ENCODE data around the gene LDHD. TPM values are rescaled to one million over a fixed set of nuclear protein-coding genes. Genes with fewer than 3 reads are reported as not detected.

Gene LDHD
- total RNA-seq, 2 donors from 2014 or later, result 28.8 to 65.6 TPM

DNA sequence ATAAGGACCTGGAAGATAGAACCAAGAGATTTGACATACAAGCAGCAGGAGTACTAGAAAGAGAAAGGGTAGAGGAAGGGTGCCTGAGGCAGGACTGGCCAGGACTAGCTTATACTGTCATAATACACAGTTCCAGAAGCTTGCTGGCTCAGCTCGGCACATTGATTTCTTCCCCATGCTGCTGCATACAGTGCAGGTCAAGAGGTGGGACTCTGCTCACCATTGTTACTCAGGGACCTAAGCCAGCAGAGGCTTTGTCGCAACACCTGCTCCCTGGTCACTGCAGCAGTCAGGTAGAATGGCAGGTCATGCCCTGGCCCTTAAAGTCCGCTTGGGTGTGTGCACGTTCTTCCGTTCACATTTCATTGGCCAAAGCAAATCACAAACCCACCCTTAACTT is 32.8 kb downstream of the LDHD start:
- H3K4me1 ChIP-seq, result peaks cover 0 to 41% of the 10 kb centered on the region in 2 donors
- TF ChIP-seq, protein P1, sequence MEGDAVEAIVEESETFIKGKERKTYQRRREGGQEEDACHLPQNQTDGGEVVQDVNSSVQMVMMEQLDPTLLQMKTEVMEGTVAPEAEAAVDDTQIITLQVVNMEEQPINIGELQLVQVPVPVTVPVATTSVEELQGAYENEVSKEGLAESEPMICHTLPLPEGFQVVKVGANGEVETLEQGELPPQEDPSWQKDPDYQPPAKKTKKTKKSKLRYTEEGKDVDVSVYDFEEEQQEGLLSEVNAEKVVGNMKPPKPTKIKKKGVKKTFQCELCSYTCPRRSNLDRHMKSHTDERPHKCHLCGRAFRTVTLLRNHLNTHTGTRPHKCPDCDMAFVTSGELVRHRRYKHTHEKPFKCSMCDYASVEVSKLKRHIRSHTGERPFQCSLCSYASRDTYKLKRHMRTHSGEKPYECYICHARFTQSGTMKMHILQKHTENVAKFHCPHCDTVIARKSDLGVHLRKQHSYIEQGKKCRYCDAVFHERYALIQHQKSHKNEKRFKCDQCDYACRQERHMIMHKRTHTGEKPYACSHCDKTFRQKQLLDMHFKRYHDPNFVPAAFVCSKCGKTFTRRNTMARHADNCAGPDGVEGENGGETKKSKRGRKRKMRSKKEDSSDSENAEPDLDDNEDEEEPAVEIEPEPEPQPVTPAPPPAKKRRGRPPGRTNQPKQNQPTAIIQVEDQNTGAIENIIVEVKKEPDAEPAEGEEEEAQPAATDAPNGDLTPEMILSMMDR (IDR thresholded peaks at IDR 0.05), result no peak

DNA sequence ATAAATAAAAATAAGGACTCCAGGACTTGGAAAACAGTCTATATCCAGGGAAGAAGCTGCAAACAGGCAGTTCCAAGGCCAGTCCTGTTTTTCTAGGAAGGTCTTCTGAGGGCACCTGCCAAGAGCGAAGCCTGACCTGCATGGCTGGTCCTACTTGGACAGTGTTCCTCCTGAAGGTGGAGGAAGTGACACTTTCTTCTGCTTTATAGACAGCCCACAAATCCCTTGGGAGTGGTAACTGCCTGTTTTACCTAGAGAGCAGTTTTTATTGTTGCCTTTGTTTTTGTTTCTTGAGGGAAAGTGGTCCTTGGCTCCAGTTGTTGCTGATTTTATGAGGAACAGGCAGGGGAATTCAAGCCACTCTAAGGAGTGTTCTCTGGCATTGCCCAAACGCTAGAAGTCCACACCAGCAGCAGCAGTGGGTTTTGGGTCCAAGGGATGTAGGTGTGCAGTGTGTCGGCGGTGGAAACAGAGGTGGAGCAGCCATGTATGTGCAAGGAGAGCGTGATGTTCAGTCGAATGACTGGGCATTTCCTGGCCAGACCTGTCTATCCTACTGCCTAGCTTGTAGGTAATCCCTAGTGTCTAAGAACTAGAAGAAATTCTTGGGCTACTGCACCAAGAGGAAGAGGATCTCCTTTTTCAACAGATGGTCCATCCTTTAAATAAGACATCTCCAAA is 35.3 kb downstream of the LDHD start:
- no peaks in the 10 kb centered on the region for H3K9me3 ChIP-seq
- H3K36me3 ChIP-seq, result no peaks in the 10 kb centered on the region
- TF ChIP-seq, protein P1 (IDR thresholded peaks at IDR 0.05), result no peak
- DNase-seq (ENCODE audit: low spot score), result no peak
- no peak overlapping the region for H3K4me3 ChIP-seq
- peaks cover 0 to 18% of the 10 kb centered on the region in 2 donors for H3K4me1 ChIP-seq
- no peaks in the 10 kb centered on the region for H3K27me3 ChIP-seq
- H3K27ac ChIP-seq, result no peak overlapping the region

More for the DNA sequence above, 32.8 kb downstream of the LDHD start:
- Histone ChIP-seq H3K36me3 (no peaks in the 10 kb centered on the region), H3K9me3 (no peaks in the 10 kb centered on the region), H3K27me3 (no peaks in the 10 kb centered on the region), H3K27ac (no peak overlapping the region), H3K4me3 (no peak overlapping the region)
- no peak for DNase-seq (ENCODE audit: low spot score)

DNA sequence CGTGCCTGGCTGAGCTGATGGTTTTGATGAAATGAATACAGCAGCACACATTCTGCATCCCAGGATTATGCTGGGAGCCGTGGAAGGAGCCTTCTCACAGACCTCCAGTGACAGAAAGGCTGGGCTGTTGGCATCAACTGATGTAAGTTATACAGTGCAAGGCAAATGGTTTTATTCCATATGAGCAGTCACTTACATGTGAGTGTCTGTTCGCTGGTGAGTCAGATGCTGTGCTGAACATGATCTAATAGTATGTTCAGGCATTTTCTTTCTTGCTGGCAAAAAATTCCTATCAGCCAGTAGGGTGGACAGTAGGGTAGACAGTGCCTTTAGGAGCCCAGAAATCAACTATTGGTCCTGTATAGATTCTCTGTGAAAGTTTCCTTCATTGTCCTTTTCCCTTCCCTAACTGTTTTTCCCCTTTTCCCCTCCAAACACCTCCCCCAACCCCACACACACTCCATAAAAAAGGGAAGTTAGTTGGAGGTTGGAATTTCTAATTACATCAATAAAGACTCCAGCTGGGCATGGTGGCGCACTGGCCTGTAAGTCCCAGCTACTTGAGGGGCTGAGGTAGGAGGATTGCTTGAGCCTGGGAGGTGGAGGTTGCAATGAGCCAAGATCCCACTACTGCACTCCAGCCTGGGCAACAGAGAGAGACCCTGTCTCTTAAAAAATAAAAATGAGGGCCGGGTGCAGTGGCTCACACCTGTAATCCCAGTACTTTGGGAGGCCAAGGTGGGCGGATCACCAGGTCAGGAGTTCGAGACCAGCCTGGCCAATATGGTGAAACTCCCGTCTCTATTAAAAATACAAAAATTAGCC is 36.2 kb downstream of the LDHD start:
- no peak overlapping the region for H3K27ac ChIP-seq
- H3K4me3 ChIP-seq, result no peak overlapping the region
- H3K27me3 ChIP-seq, result no peaks in the 10 kb centered on the region
- DNase-seq (ENCODE audit: low spot score), result no peak
- peaks cover 0 to 24% of the 10 kb centered on the region in 2 donors for H3K4me1 ChIP-seq
- H3K36me3 ChIP-seq, result no peaks in the 10 kb centered on the region
- TF ChIP-seq, protein P1 (IDR thresholded peaks at IDR 0.05), result no peak
- H3K9me3 ChIP-seq, result no peaks in the 10 kb centered on the region

DNA sequence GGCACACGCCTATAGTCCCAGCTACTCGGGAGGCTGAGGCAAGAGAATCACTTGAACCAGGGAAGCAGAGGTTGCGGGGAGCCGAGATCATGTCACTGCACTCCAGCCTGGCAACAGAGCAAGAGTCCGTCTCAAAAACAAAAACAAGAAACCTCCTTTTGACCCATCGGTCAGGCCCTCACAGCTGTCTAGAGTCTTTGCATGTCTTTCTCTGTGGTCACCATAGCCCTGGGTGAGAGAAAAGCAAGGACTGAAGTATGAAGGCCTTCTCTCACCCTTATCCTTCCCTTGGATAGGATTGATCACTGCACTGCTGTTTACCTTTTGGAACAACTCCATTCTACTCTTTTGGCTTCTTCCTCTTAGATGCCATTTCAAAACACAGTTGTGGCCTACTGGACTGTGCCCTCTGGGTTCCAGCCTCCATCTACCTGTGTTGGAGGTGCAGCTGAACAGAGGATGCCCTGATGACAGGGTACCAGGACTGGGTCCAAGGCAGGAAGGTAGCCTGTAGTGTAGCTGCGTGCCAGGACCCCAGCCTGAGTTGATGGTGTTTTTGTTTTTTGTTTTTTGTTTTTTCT is 37.1 kb downstream of the LDHD start:
- no peaks in the 10 kb centered on the region for H3K9me3 ChIP-seq
- no peak overlapping the region for H3K4me3 ChIP-seq
- DNase-seq (ENCODE audit: low spot score), result no peak
- no peaks in the 10 kb centered on the region for H3K27me3 ChIP-seq
- TF ChIP-seq, protein P1 (IDR thresholded peaks at IDR 0.05), result no peak
- no peak overlapping the region for H3K27ac ChIP-seq
- peaks cover 0 to 33% of the 10 kb centered on the region in 2 donors for H3K4me1 ChIP-seq
- H3K36me3 ChIP-seq, result no peaks in the 10 kb centered on the region

DNA sequence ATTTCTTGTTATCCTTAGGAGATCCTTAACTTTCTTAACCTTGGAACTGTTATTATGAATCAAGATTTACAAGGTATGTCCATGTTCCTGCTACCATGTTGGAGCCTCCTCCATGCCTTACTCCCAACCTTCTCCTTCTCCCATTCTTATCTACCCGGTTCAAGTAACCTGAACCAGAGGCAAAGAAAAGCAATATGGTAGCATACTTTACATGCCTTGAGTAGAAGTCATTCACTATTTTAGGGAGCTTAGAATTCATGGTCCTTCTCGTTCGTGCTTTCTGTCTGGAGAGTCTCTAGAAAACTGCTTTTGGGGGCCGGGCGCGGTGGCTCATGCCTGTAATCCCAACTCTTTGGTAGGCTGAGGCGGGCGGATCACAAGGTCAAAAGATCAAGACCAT is 37.7 kb downstream of the LDHD start:
- H3K9me3 ChIP-seq, result no peaks in the 10 kb centered on the region
- H3K4me3 ChIP-seq, result no peak overlapping the region
- H3K27me3 ChIP-seq, result no peaks in the 10 kb centered on the region
- TF ChIP-seq, protein P1 (IDR thresholded peaks at IDR 0.05), result no peak
- H3K36me3 ChIP-seq, result no peaks in the 10 kb centered on the region
- peaks cover 0 to 33% of the 10 kb centered on the region in 2 donors for H3K4me1 ChIP-seq
- H3K27ac ChIP-seq, result no peak overlapping the region
- no peak for DNase-seq (ENCODE audit: low spot score)

Measured in right atrium auricular region (tissue), 2 donors.